ENCODE results near the gene SIAH1. TPM values are rescaled to one million over a fixed set of nuclear protein-coding genes. Genes with fewer than 3 reads are reported as not detected.
"Not testable (repeated sequence)": the region's sequence is repeated elsewhere in the genome, so short reads cannot be mapped to it uniquely, and the experiment has no call there.

The SIAH1 gene
- total RNA-seq, 1 experiment from 2014 or later = 27.2 TPM

DNA sequence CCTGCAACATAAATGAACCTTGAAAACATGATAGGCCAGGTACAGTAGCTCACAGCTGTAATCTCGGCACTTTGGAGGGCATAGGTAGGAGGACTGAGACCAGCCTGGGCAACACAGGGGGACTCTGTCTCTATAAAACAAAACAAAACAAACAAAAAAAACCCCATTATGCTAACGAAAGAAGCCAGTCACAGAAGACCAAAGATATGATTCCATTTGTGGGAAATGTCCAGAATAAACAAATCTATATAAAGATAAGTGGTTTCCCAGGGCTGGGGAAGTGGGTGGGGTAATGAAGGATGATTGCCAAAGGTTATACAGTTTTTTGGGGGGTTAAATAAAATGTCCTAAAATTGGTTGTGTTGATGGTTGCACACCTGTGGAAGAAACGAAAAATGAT, 36.5 kb upstream of the SIAH1 start:
- no TSS peak for BruUV-seq (replicated peaks)
- H3K4me1 ChIP-seq = no peaks in the 10 kb centered on the region
- TF ChIP-seq, protein P1, sequence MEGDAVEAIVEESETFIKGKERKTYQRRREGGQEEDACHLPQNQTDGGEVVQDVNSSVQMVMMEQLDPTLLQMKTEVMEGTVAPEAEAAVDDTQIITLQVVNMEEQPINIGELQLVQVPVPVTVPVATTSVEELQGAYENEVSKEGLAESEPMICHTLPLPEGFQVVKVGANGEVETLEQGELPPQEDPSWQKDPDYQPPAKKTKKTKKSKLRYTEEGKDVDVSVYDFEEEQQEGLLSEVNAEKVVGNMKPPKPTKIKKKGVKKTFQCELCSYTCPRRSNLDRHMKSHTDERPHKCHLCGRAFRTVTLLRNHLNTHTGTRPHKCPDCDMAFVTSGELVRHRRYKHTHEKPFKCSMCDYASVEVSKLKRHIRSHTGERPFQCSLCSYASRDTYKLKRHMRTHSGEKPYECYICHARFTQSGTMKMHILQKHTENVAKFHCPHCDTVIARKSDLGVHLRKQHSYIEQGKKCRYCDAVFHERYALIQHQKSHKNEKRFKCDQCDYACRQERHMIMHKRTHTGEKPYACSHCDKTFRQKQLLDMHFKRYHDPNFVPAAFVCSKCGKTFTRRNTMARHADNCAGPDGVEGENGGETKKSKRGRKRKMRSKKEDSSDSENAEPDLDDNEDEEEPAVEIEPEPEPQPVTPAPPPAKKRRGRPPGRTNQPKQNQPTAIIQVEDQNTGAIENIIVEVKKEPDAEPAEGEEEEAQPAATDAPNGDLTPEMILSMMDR (IDR thresholded peaks at IDR 0.05; ENCODE audit: insufficient read depth in 1 of 2, low read depth in 1 of 2, low read length in 1 of 2, severe bottlenecking in 1 of 2, unreplicated experiment in 1 of 2) = no peak
- no peaks in the 10 kb centered on the region for H3K27me3 ChIP-seq (replicated peaks; ENCODE audit: control insufficient read depth, insufficient read depth, low read length)
- no peaks in the 10 kb centered on the region for H3K9me3 ChIP-seq
- no peak for DNase-seq
- no peak overlapping the region for H3K4me3 ChIP-seq (ENCODE audit: low read depth, low read length)
- Mint-ChIP-seq H3K27me3 (ENCODE audit: insufficient read depth, unreplicated experiment) (no peaks in the 10 kb centered on the region), H3K9me3 (ENCODE audit: unreplicated experiment) (no peaks in the 10 kb centered on the region), H3K36me3 (ENCODE audit: insufficient read depth, unreplicated experiment) (no peaks in the 10 kb centered on the region), H3K4me1 (ENCODE audit: low read depth, unreplicated experiment) (no peaks in the 10 kb centered on the region), H3K4me3 (ENCODE audit: unreplicated experiment) (no peak overlapping the region), H3K27ac (ENCODE audit: unreplicated experiment) (no peak overlapping the region)
- ChIA-PET CTCF (no interaction called here), POLR2A (no interaction called here)
- intact Hi-C loops (cut with micrococcal nuclease; ENCODE audit: unreplicated experiment) = no loop called here
- no peaks in the 10 kb centered on the region for H3K36me3 ChIP-seq (ENCODE audit: control insufficient read depth, insufficient read depth, low read length)

DNA sequence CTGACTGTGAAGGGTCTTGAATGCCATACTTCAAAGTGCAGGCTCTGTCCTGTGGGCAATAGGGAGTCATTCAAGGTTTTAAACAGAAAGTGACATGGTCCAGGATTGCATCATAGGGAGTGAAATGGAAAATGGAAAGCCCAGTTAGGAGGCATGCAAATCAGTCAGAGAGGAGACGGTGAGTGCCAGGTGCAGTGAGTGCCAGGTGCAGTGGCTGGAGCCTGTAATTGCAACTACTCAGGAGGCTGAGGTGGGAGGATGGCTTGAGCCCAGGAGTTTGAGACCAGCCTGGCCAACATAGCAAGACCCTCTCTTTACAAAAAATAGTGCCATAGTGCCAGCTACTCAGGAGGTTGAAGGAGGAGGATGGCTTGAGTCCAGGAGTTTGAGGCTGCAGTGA, 35.2 kb upstream of the SIAH1 start:
- Mint-ChIP-seq H3K27ac (ENCODE audit: unreplicated experiment) (no peak overlapping the region), H3K9me3 (ENCODE audit: unreplicated experiment) (no peaks in the 10 kb centered on the region), H3K36me3 (ENCODE audit: insufficient read depth, unreplicated experiment) (no peaks in the 10 kb centered on the region), H3K27me3 (ENCODE audit: insufficient read depth, unreplicated experiment) (no peaks in the 10 kb centered on the region), H3K4me1 (ENCODE audit: low read depth, unreplicated experiment) (no peaks in the 10 kb centered on the region), H3K4me3 (ENCODE audit: unreplicated experiment) (no peak overlapping the region)
- Histone ChIP-seq H3K9me3 (no peaks in the 10 kb centered on the region), H3K4me3 (ENCODE audit: low read depth, low read length) (no peak overlapping the region), H3K27me3 (replicated peaks; ENCODE audit: control insufficient read depth, insufficient read depth, low read length) (no peaks in the 10 kb centered on the region), H3K4me1 (no peaks in the 10 kb centered on the region), H3K36me3 (ENCODE audit: control insufficient read depth, insufficient read depth, low read length) (no peaks in the 10 kb centered on the region)
- ChIA-PET CTCF (no interaction called here), POLR2A (no interaction called here)
- no peak for DNase-seq
- BruUV-seq (replicated peaks) = no TSS peak
- intact Hi-C loops (cut with micrococcal nuclease; ENCODE audit: unreplicated experiment) = no loop called here
- TF ChIP-seq, protein P1 (IDR thresholded peaks at IDR 0.05; ENCODE audit: insufficient read depth in 1 of 2, low read depth in 1 of 2, low read length in 1 of 2, severe bottlenecking in 1 of 2, unreplicated experiment in 1 of 2) = no peak

DNA sequence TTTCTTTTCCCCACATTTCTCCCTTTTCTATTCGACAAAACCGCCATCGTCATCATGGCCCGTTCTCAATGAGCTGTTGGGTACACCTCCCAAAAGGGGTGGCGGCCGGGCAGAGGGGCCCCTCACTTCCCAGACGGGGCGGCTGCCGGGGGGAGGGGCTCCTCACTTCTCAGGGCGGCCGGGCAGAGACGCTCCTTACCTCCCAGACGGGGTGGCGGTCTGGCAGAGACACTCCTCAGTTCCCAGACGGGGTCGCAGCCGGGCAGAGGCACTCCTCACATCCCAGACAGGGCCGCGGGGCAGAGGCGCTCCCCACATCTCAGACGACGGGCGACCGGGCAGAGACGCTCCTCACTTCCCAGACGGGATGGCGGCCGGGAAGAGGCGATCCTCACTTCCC, 31.4 kb upstream of the SIAH1 start:
- POLR2A ChIA-PET; H3K36me3 Mint-ChIP-seq (ENCODE audit: insufficient read depth, unreplicated experiment); BruUV-seq (replicated peaks); H3K4me3 Mint-ChIP-seq (ENCODE audit: unreplicated experiment); H3K4me3 ChIP-seq (ENCODE audit: low read depth, low read length); H3K4me1 ChIP-seq; H3K9me3 Mint-ChIP-seq (ENCODE audit: unreplicated experiment); H3K36me3 ChIP-seq (ENCODE audit: control insufficient read depth, insufficient read depth, low read length); H3K27me3 ChIP-seq (replicated peaks; ENCODE audit: control insufficient read depth, insufficient read depth, low read length); H3K27me3 Mint-ChIP-seq (ENCODE audit: insufficient read depth, unreplicated experiment); DNase-seq; H3K9me3 ChIP-seq; intact Hi-C loops (cut with micrococcal nuclease; ENCODE audit: unreplicated experiment); H3K4me1 Mint-ChIP-seq (ENCODE audit: low read depth, unreplicated experiment); CTCF ChIA-PET; H3K27ac Mint-ChIP-seq (ENCODE audit: unreplicated experiment): not testable (repeated sequence)

DNA sequence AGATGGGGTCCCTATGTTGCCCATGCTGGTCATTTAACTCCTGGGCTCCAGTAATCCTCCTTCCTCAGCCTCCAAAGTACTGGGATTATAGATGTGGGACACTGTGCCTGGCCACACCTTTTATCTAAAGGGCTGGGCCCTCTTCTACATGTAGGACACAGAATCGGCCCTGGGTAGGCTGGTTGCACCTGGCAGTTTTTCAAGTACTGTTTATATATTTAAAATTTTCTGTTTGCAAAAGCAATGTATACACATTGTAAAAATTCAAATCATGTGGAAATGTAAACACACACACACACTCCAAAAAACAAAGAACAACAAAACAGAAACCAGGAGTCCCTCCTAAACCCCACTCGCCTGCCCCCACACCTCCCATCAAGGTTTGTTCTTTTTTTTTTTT, 28.1 kb upstream of the SIAH1 start:
- Mint-ChIP-seq H3K4me3 (ENCODE audit: unreplicated experiment) (no peak overlapping the region), H3K27ac (ENCODE audit: unreplicated experiment) (no peak overlapping the region), H3K4me1 (ENCODE audit: low read depth, unreplicated experiment) (peaks cover 20% of the 10 kb centered on the region), H3K27me3 (ENCODE audit: insufficient read depth, unreplicated experiment) (no peaks in the 10 kb centered on the region), H3K9me3 (ENCODE audit: unreplicated experiment) (no peaks in the 10 kb centered on the region), H3K36me3 (ENCODE audit: insufficient read depth, unreplicated experiment) (peaks cover 4% of the 10 kb centered on the region)
- H3K27me3 ChIP-seq (replicated peaks; ENCODE audit: control insufficient read depth, insufficient read depth, low read length) = no peaks in the 10 kb centered on the region
- BruUV-seq (replicated peaks) = no TSS peak
- no peaks in the 10 kb centered on the region for H3K36me3 ChIP-seq (ENCODE audit: control insufficient read depth, insufficient read depth, low read length)
- ChIA-PET POLR2A (no interaction called here), CTCF (no interaction called here)
- DNase-seq = no peak
- no peak overlapping the region for H3K4me3 ChIP-seq (ENCODE audit: low read depth, low read length)
- no peaks in the 10 kb centered on the region for H3K9me3 ChIP-seq
- intact Hi-C loops (cut with micrococcal nuclease; ENCODE audit: unreplicated experiment) = loop anchor here (5.0 kb wide), 1 partner anchor 199 kb away; the partner anchor contains the start of gene N4BP1
- peaks cover 22% of the 10 kb centered on the region for H3K4me1 ChIP-seq
- TF ChIP-seq, protein P1 (IDR thresholded peaks at IDR 0.05; ENCODE audit: insufficient read depth in 1 of 2, low read depth in 1 of 2, low read length in 1 of 2, severe bottlenecking in 1 of 2, unreplicated experiment in 1 of 2) = no peak
